NCI-H146 treated with DMSO at 0.1 percent for 48 hours (cell line): ENCODE results near the gene CREG1.

Source experiments
- DNase-seq: peaks from one replicate; lab custom pipeline; 2025; ENCODE audit not compliant: unreplicated experiment; lab: John Stamatoyannopoulos, UW

Gene CREG1

GRCh38 chr1:167532964-167533824 lies 20.4 kb downstream of the CREG1 start:
- DNase-seq, result no peak

GRCh38 chr1:167532375-167532774 lies 21.2 kb downstream of the CREG1 start:
- DNase-seq, result no peak

GRCh38 chr1:167529829-167530474 lies 23.6 kb downstream of the CREG1 start:
- no peak for DNase-seq

GRCh38 chr1:167528057-167528728 lies 25.4 kb downstream of the CREG1 start:
- no peak for DNase-seq

GRCh38 chr1:167526667-167527383 lies 26.7 kb downstream of the CREG1 start:
- DNase-seq, result no peak

- peak; percentile 18 for DNase-seq
Measured at GRCh38 chr1:167524651-167525050, 28.9 kb downstream of the CREG1 start.

- DNase-seq, result no peak
Measured at GRCh38 chr1:167522246-167522645, 31.3 kb downstream of the CREG1 start.

GRCh38 chr1:167520711-167521206 lies 32.8 kb downstream of the CREG1 start:
- no peak for DNase-seq

GRCh38 chr1:167518331-167518700 lies 35.2 kb downstream of the CREG1 start, which contains the start of gene CD247:
Gene CD247, minus strand, starts transcription at chr1:167518529. Its CDS starts 64 bp downstream, at chr1:167518465.
- DNase-seq, result no peak

- DNase-seq, result no peak
Measured at GRCh38 chr1:167517535-167518330, 35.8 kb downstream of the CREG1 start.

GRCh38 chr1:167516404-167517388 lies 36.9 kb downstream of the CREG1 start:
- no peak for DNase-seq

- DNase-seq, result no peak
Measured at GRCh38 chr1:167515893-167516321, 37.7 kb downstream of the CREG1 start.

- DNase-seq, result no peak
Measured at GRCh38 chr1:167515461-167515860, 38.1 kb downstream of the CREG1 start.

GRCh38 chr1:167514288-167514687 lies 39.3 kb downstream of the CREG1 start:
- DNase-seq, result no peak

- no peak for DNase-seq
Measured at GRCh38 chr1:167512046-167512654, 41.4 kb downstream of the CREG1 start.

- DNase-seq, result no peak
Measured at GRCh38 chr1:167511374-167511986, 42.1 kb downstream of the CREG1 start.

GRCh38 chr1:167510881-167511280 lies 42.7 kb downstream of the CREG1 start:
- DNase-seq, result no peak

GRCh38 chr1:167510244-167510643 lies 43.3 kb downstream of the CREG1 start:
- DNase-seq, result peak; percentile 60
